ENCODE data around the gene NFS1.
"Not testable (repeated sequence)": the region's sequence is repeated elsewhere in the genome, so short reads cannot be mapped to it uniquely, and the experiment has no call there.

The NFS1 gene

DNA sequence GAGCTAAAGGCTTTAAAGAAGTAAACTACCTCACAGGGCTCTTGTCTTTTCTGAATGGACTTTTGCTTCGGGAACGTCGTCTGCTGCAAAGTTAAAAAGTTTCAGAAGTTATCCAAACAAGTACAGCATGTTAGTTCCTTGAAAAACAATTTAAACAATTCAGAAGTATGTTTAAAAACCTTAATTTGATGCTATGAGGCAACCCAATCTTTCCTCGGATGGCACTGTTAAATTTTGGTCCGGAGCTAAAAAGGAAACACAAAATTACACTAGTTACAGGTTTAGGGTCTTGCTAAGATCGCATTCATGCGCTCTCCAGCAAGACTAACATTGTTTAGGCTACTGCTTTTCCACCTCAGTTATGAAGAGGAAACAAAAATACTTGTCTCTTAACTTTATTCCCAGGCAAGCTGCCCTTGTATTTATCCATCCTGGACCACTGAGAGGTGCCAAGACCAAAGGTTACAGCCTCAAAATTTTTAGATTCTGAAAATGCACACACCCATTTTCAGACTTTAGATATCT, 30.2 kb upstream of the NFS1 start:
- TF ChIP-seq, protein P1, sequence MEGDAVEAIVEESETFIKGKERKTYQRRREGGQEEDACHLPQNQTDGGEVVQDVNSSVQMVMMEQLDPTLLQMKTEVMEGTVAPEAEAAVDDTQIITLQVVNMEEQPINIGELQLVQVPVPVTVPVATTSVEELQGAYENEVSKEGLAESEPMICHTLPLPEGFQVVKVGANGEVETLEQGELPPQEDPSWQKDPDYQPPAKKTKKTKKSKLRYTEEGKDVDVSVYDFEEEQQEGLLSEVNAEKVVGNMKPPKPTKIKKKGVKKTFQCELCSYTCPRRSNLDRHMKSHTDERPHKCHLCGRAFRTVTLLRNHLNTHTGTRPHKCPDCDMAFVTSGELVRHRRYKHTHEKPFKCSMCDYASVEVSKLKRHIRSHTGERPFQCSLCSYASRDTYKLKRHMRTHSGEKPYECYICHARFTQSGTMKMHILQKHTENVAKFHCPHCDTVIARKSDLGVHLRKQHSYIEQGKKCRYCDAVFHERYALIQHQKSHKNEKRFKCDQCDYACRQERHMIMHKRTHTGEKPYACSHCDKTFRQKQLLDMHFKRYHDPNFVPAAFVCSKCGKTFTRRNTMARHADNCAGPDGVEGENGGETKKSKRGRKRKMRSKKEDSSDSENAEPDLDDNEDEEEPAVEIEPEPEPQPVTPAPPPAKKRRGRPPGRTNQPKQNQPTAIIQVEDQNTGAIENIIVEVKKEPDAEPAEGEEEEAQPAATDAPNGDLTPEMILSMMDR (IDR thresholded peaks at IDR 0.05; ENCODE audit: extremely low read depth, insufficient read depth, missing control alignments): no peak
- in situ Hi-C loops (cut with MboI; ENCODE audit: low pct_unique_long_range_greater_than_20kb, low sequenced_read_pairs, unreplicated experiment): no loop called here
- DNase-seq (ENCODE audit: low spot score): no peak

DNA sequence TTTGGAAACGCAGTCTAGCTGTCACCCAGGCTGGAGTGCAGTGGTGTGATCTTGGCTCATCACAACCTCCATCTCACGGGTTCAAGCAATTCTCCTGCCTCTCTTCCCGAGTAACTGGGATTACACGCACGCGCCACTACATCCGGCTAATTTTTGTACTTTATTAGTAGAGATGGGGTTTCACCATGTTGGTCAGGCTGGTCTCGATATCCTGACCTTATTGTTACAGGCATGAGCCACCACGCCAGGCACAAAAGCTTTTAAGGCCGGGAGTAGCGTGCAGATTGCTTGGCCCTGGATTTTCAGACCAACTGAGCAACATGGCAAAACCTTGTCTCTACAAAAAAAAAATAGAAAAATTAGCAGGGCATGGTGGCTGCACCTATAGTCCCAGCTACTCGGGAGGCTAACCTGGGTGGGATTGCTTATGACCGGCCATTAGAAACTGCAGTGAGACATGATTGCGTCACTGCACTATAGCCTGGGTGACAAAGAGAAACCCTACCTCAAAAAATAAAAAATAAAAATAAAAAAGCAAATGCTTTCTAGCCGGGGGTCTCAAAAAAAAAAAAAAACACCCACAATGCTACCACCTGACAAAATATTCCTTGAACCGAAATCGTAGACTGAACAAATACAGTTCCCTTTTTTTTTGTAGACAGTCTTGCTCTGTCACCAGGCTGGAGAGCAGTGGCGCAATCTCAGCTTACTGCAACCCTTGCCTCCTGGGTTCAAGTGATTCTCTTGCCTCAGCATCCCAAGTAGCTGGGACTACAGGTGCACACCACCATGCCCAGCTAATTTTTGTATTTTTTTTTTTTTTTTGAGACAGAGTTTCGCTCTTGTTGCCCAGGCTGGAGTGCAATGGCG, 27.9 kb upstream of the NFS1 start:
- TF ChIP-seq, protein P1 (IDR thresholded peaks at IDR 0.05; ENCODE audit: extremely low read depth, insufficient read depth, missing control alignments): no peak
- in situ Hi-C loops (cut with MboI; ENCODE audit: low pct_unique_long_range_greater_than_20kb, low sequenced_read_pairs, unreplicated experiment): no loop called here
- DNase-seq (ENCODE audit: low spot score): no peak

DNA sequence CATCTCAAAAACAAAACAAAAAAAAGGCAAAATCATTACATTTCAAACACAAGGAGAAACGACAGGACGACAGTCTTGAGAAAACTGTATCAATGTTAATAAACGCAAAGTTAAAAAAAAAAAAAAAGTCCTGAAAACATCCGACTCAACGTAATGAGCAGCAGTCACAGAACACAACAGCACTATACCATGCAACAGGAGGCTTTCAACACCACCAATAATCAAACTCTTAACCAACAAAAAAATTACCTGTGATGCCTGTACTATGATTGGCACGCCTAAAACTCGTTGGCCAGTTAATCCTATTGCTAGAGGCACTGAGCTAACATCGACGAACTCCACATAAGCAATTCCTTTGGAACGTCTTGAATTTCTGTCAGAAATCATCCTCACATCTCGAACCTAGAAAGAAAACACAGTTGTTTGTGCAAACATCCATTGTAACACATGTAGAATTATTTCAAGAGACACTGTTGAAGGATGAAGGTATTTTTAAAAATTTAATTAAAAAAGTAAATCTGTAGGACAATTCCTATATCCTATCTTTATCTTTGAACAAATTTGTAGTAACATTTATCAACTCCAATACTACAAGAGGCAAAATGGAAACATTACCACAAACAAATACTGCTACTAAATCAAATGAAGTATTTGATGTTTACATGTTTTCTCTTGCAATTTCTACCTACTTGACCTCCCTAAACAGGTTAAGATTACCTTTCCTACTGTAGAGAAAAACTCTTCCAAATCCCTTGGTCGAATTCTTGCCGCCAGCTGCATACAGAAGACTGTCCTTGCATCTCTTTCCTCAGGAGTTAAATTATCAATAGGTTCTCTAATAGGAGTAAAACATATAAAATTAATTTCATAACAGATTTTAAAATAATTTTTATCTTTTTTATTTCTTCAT, 25.4 kb upstream of the NFS1 start:
- in situ Hi-C loops (cut with MboI; ENCODE audit: low pct_unique_long_range_greater_than_20kb, low sequenced_read_pairs, unreplicated experiment): no loop called here
- no peak for DNase-seq (ENCODE audit: low spot score)
- TF ChIP-seq, protein P1 (IDR thresholded peaks at IDR 0.05; ENCODE audit: extremely low read depth, insufficient read depth, missing control alignments): no peak

DNA sequence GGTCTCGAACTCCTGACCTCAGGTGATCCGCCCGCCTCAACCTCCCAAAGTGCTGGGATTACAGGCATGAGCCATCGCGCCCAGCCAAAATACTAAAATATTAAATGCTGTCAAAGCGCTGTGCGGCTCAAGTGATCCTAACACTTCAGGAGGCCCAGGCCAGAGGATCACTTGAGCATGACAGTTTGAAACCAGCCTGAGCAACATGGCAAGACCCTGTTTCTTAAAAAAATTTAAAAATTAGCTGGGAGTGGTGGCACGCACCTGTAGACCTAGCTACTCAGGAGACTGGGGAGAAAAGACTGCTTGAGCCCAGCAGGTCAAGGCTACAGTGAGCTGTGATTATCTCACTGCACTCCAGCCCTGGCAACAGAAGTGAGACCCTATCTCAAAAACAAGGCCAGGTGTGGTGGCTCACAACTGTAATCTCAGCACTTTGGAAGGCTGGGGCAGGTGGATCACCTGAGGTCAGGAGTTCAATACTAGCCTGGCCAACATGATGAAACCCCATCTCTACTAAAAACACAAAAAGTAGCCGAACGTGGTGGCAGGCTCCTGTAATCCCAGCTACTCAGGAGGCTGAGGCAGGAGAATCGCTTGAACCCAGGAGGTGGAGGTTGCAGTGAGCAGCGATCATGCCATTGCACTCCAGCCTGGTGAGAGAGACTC, 24.6 kb upstream of the NFS1 start:
- DNase-seq (ENCODE audit: low spot score); in situ Hi-C loops (cut with MboI; ENCODE audit: low pct_unique_long_range_greater_than_20kb, low sequenced_read_pairs, unreplicated experiment): not testable (repeated sequence)

DNA sequence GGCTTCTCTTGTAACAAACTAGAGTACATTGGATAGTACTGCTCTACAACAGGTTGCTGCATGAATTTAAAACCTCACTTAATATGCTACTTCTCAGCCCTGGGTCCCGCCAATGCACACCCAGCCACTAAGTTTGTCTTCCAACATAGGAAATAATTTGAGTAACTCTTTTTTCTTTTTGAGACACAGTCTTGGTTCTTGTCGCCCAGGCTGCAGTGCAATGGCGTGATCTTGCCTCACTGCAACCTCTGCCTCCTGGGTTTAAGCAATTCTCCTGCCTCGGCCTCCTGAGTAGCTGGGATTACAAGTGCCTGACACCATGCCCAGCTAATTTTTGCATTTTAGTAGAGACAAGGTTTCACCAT, 24.1 kb upstream of the NFS1 start:
- in situ Hi-C loops (cut with MboI; ENCODE audit: low pct_unique_long_range_greater_than_20kb, low sequenced_read_pairs, unreplicated experiment): not testable (repeated sequence)

DNA sequence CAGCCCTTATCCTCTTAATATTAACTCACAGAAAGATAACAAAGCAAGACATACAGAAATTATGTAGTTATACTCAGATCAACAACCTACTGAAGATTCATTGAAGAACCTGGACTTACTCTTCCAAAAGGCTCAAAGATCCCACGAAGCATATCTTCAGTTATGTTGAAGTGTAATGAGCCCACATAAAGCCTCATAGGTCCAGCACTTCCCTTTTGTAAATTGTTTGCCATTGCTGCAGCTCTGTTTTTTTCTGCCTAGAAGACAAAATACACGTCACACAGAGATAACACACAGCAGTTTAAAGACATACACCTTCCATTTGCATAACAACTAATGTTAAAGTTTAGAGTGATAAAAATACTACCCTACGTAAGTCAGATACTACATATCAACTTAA, 22.5 kb upstream of the NFS1 start:
- no peak for DNase-seq (ENCODE audit: low spot score)
- TF ChIP-seq, protein P1 (IDR thresholded peaks at IDR 0.05; ENCODE audit: extremely low read depth, insufficient read depth, missing control alignments): no peak
- in situ Hi-C loops (cut with MboI; ENCODE audit: low pct_unique_long_range_greater_than_20kb, low sequenced_read_pairs, unreplicated experiment): no loop called here

More for the DNA sequence above, 24.1 kb upstream of the NFS1 start:
- not testable (repeated sequence) for DNase-seq (ENCODE audit: low spot score)

DNA sequence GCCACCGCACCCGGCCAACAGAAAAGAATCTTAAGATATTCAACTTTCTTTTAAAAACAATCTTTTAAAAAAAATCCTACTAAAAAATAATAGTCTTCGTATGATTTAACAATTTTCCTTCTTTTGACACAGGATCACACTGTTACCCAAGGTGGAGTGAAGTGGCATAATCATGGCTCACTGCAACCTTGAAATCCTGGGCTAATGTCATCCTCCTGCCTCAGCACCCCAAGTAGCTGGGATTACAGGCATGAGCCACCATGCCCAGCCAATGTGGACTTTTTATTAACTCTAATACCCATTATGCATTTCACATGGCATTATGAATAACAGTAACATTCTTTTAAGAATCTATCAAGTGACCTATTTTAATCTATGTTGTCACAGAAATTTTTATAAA, 22.1 kb upstream of the NFS1 start:
- in situ Hi-C loops (cut with MboI; ENCODE audit: low pct_unique_long_range_greater_than_20kb, low sequenced_read_pairs, unreplicated experiment): no loop called here
- DNase-seq (ENCODE audit: low spot score): no peak
- TF ChIP-seq, protein P1 (IDR thresholded peaks at IDR 0.05; ENCODE audit: extremely low read depth, insufficient read depth, missing control alignments): no peak
